Activated CD4-positive, alpha-beta T cell treated with anti-CD3 and anti-CD28 coated beads, Interleukin-2, amount 50 U/mL, for 48 hours (primary cell): ENCODE results near the gene GJA1.

Experiments used
- DNase-seq, 2 experiments: peaks; one replicate each; pipeline ENCODE4 v3.0.0-alpha.2; 2020

The GJA1 gene

DNA sequence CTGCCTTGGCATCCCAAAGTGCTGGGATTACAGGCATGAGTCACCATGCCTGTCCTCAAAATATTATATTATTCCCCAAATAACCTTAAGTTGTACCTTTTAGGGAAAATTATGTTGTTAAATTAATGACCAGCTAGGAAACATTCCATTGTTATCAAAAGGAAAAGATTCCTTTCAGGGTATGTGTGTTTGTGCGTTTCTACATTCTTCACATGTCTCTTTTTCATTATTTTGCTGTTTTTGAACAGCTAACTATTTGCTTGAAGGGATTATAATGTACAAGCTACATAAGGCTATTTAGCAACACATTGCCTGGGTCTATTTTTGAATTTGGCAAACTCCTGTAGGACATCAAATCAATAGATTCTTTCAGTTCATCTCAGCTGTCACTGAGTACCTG, 57.1 kb downstream of the GJA1 start:
- no peak for DNase-seq

DNA sequence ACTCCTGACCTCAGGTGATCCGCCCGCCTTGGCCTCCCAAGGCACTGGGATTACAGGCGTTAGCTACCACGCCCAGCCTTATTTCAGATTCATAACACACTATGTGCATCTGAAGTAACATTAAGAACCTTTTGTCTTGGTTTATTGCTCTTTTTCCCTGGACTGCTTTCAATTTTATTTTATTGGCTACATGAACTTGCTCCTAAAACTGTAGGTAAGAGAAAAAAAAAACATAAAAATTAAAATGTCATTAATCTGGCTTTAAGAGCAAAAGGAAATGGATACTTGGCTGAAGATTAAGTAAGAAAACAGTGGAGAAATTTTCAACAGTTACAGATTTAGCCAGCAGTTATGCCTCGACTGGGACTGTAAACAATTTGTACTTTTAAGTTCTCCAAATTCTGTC, 62.5 kb downstream of the GJA1 start:
- DNase-seq: no peak

GRCh38 chr6:121498481-121499276, 63.2 kb downstream of the GJA1 start:
- DNase-seq: no peak
